GM12891 (cell line): Measurements from ENCODE around the gene CCDC177.

ENCODE experiments used
- POLR2AphosphoS5 ChIP-seq: IDR thresholded peaks from 2 replicates; pipeline ENCODE4 v1.6.1; 2011; ENCODE audit warnings: low read depth, low read length, control low read depth
- TAF1 ChIP-seq: IDR thresholded peaks from 2 replicates; pipeline ENCODE4 v1.6.1; 2011; ENCODE audit warnings: low read depth, low read length, control low read depth

DNA sequence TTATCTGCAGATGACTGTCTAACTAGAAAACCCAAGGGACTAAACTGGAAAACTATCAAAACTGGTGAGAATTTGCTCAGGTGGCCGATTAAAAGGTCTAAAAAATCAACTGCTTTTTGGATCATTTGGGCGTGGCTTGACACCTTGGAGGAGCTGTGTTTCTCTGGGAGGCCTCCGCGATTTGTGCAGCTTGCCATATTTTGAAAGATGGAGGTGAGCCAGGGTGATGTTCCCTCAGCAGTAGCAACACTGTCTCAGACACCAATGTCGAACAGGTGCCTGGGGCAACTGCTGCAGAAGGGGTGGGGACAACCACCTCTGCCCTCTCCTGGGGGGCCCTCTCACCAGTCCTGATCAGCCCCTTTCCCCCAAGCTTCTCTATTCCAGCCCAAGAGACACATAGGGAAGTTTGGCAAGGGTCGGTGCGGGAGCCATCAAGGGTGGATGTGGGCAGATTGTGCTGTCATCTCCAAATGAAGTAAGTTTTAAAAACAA lies 3.8 kb downstream of the CCDC177 start:
- TF ChIP-seq TAF1 (no peak), POLR2AphosphoS5 (no peak)
